H1 (cell line): ENCODE measurements around the gene TWF2. TPM values are rescaled to one million over a fixed set of nuclear protein-coding genes. Genes with fewer than 3 reads are reported as not detected.

Experiments used
- CTCF ChIA-PET: fragments of 300-600 bp; sonication (Branson Sonifier 250); formaldehyde crosslinking; loops from one replicate; lab custom pipeline; 2021; ENCODE audit not compliant: partially characterized antibody; lab: Charles Lee
- POLR2A ChIA-PET: fragments of 300-600 bp; sonication (Branson Sonifier 250); formaldehyde crosslinking; loops from one replicate; lab custom pipeline; 2021; ENCODE audit warnings: inconsistent platforms; ENCODE audit not compliant: partially characterized antibody; lab: Charles Lee
- DNase-seq, 2 experiments: peaks; one replicate each; pipeline versions ENCODE4 v3.0.0 to v3.0.0-alpha.2; 2010 to 2022; ENCODE audit warnings: low spot score in 2 of 2, low read depth in 1 of 2, mixed read lengths in 1 of 2
- FAIRE-seq: peaks from 2 replicates; lab custom pipeline; 2011; peaks lifted over from hg19 to GRCh38; lab: Jason Lieb, UNC
- H2AFZ ChIP-seq: 2 replicates; pipeline ENCODE4 v1.8.1; 2012; ENCODE audit warnings: low read length, inconsistent platforms
- H2AK5ac ChIP-seq: 2 replicates; pipeline ENCODE4 v1.6.1; 2013; ENCODE audit warnings: low read depth, low read length
- H2BK120ac ChIP-seq: replicated peaks from 2 replicates; pipeline ENCODE3; 2013; ENCODE audit warnings: low read depth, low read length, inconsistent platforms
- H2BK12ac ChIP-seq: 2 replicates; pipeline ENCODE4 v1.6.1; 2013; ENCODE audit warnings: low read depth, low read length
- H2BK15ac ChIP-seq: 2 replicates; pipeline ENCODE4 v1.6.1; 2013; ENCODE audit warnings: low read length
- H2BK20ac ChIP-seq: 2 replicates; pipeline ENCODE4 v1.6.1; 2013; ENCODE audit warnings: low read length
- H2BK5ac ChIP-seq: 2 replicates; pipeline ENCODE4 v1.6.1; 2013; ENCODE audit warnings: low read depth, low read length
- H3K14ac ChIP-seq: 2 replicates; pipeline ENCODE4 v1.6.1; 2013; ENCODE audit warnings: inconsistent platforms; ENCODE audit not compliant: insufficient read length
- H3K18ac ChIP-seq: 2 replicates; pipeline ENCODE4 v1.6.1; 2013; ENCODE audit warnings: low read length; ENCODE audit errors: extremely low read depth
- H3K23ac ChIP-seq: 2 replicates; pipeline ENCODE4 v1.6.1; 2013; ENCODE audit warnings: inconsistent platforms; ENCODE audit not compliant: insufficient read length
- H3K23me2 ChIP-seq: 2 replicates; pipeline ENCODE4 v1.6.1; 2013; ENCODE audit warnings: low read depth, low read length
- H3K27ac ChIP-seq: 2 replicates; pipeline ENCODE4 v1.6.1; 2011; ENCODE audit warnings: low read depth, low read length, inconsistent platforms
- H3K27me3 ChIP-seq, 4 experiments: replicated peaks in 1 of 4; 1 replicate in 1 of 4; 2 replicates in 3 of 4; pipeline versions ENCODE4 v1.6.1 to v1.8.1; 2011 to 2013; ENCODE audit warnings: low read length in 3 of 4, mild to moderate bottlenecking in 3 of 4, inconsistent platforms in 2 of 4, mixed read lengths in 2 of 4, moderate library complexity in 1 of 4; ENCODE audit not compliant: control insufficient read depth in 3 of 4, insufficient read depth in 3 of 4; ENCODE audit errors: extremely low read depth in 1 of 4
- H3K36me3 ChIP-seq, 4 experiments: 2 replicates each; pipeline versions ENCODE4 v1.6.1 to v1.8.1; 2011 to 2013; ENCODE audit warnings: mild to moderate bottlenecking in 4 of 4, low read length in 3 of 4, moderate library complexity in 2 of 4, control low read depth in 1 of 4, inconsistent platforms in 1 of 4; ENCODE audit not compliant: insufficient read depth in 4 of 4, control insufficient read depth in 2 of 4
- H3K4ac ChIP-seq: replicated peaks from 2 replicates; pipeline ENCODE3; 2013; ENCODE audit warnings: low read length, low read depth, mixed read lengths, inconsistent platforms; ENCODE audit not compliant: insufficient read length
- H3K4me1 ChIP-seq, 4 experiments: replicated peaks in 1 of 4; 1 replicate in 1 of 4; 2 replicates in 3 of 4; pipeline versions ENCODE4 v1.6.1 to v1.8.1; 2011 to 2013; ENCODE audit warnings: low read length in 3 of 4, inconsistent platforms in 2 of 4, mixed read lengths in 1 of 4; ENCODE audit not compliant: insufficient read depth in 4 of 4, control insufficient read depth in 3 of 4
- H3K4me2 ChIP-seq, 2 experiments: 2 replicates each; pipeline versions ENCODE4 v1.6.1 to v1.8.1; 2011 to 2013; ENCODE audit warnings: low read depth in 2 of 2, low read length in 2 of 2, control low read depth in 1 of 2, inconsistent platforms in 1 of 2, mild to moderate bottlenecking in 1 of 2; ENCODE audit not compliant: insufficient read depth in 1 of 2
- H3K4me3 ChIP-seq, 4 experiments: fragments of 200-600, 300-600 bp in 1 of 4; sonication (generic), shearing (Covaris generic), sonication (Bioruptor Twin) in 1 of 4; 2 replicates each; pipeline versions ENCODE4 v1.5.1 to v1.8.1; 2011 to 2016; ENCODE audit warnings: low read length in 4 of 4, low read depth in 3 of 4, control low read depth in 2 of 4, inconsistent platforms in 2 of 4, mild to moderate bottlenecking in 2 of 4, mixed read lengths in 1 of 4, moderate library complexity in 1 of 4; ENCODE audit not compliant: insufficient read depth in 2 of 4; ENCODE audit errors: extremely low read depth in 1 of 4
- H3K56ac ChIP-seq: replicated peaks from 2 replicates; pipeline ENCODE3; 2013; ENCODE audit warnings: low read depth, mild to moderate bottlenecking, mixed read lengths, low read length, inconsistent platforms; ENCODE audit not compliant: insufficient read length
- H3K79me1 ChIP-seq: 2 replicates; pipeline ENCODE4 v1.6.1; 2013; ENCODE audit warnings: low read depth, low read length, control low read depth
- H3K79me2 ChIP-seq, 2 experiments: 2 replicates each; pipeline versions ENCODE4 v1.6.1 to v1.8.1; 2012 to 2013; ENCODE audit warnings: low read length in 2 of 2, mild to moderate bottlenecking in 2 of 2, inconsistent platforms in 1 of 2; ENCODE audit not compliant: insufficient read depth in 2 of 2, control insufficient read depth in 1 of 2
- H3K9ac ChIP-seq, 4 experiments: replicated peaks in 1 of 4; 1 replicate in 1 of 4; 2 replicates in 3 of 4; pipeline versions ENCODE4 v1.6.1 to v1.8.1; 2011 to 2013; ENCODE audit warnings: low read depth in 3 of 4, low read length in 3 of 4, control low read depth in 2 of 4, mild to moderate bottlenecking in 2 of 4, moderate library complexity in 2 of 4, inconsistent platforms in 1 of 4; ENCODE audit errors: extremely low read depth in 1 of 4
- H3K9me3 ChIP-seq, 2 experiments: 2 replicates each; pipeline versions ENCODE4 v1.6.1 to v1.8.1; 2012 to 2013; ENCODE audit warnings: mild to moderate bottlenecking in 2 of 2, moderate library complexity in 2 of 2, control low read depth in 1 of 2, inconsistent platforms in 1 of 2, low read depth in 1 of 2, low read length in 1 of 2, mixed read lengths in 1 of 2; ENCODE audit not compliant: insufficient read depth in 2 of 2
- H4K20me1 ChIP-seq, 2 experiments: replicated peaks in 1 of 2; 2 replicates each; pipeline versions ENCODE3 to v1.8.1; 2011 to 2013; ENCODE audit warnings: inconsistent platforms in 2 of 2, low read length in 2 of 2, mild to moderate bottlenecking in 1 of 2; ENCODE audit not compliant: insufficient read depth in 2 of 2, control insufficient read depth in 1 of 2
- H4K5ac ChIP-seq: 2 replicates; pipeline ENCODE4 v1.6.1; 2013; ENCODE audit warnings: low read length, low read depth, mixed read lengths, inconsistent platforms; ENCODE audit not compliant: insufficient read length
- H4K8ac ChIP-seq: 2 replicates; pipeline ENCODE4 v1.8.0; 2013; ENCODE audit warnings: mild to moderate bottlenecking, moderate library complexity, low read length, inconsistent platforms; ENCODE audit not compliant: insufficient read depth; ENCODE audit errors: extremely low read depth
- H4K91ac ChIP-seq: replicated peaks from 2 replicates; pipeline ENCODE3; 2013; ENCODE audit warnings: low read length, mixed read lengths, inconsistent platforms; ENCODE audit not compliant: insufficient read length
- ATF2 ChIP-seq: IDR thresholded peaks from 2 replicates; pipeline ENCODE4 v1.6.1; 2012; ENCODE audit warnings: low read length, inconsistent platforms
- FOSL1 ChIP-seq: IDR thresholded peaks from 2 replicates; pipeline ENCODE4 v1.6.1; 2011; ENCODE audit warnings: mild to moderate bottlenecking, low read depth, low read length, moderate library complexity; ENCODE audit not compliant: insufficient read depth
- NANOG ChIP-seq: IDR thresholded peaks from 2 replicates; pipeline ENCODE4 v1.6.1; 2011; ENCODE audit warnings: low read length, low read depth, mild to moderate bottlenecking, inconsistent platforms; ENCODE audit not compliant: insufficient read depth, poor library complexity, severe bottlenecking
- SIN3A ChIP-seq, 2 experiments: IDR thresholded peaks in 1 of 2; conservative IDR thresholded peaks in 1 of 2; 2 replicates each; pipeline ENCODE4 v1.6.1; 2011 to 2012; ENCODE audit warnings: low read length in 2 of 2, improper control_type of control experiment in 1 of 2, low read depth in 1 of 2, mild to moderate bottlenecking in 1 of 2
- SRF ChIP-seq: IDR thresholded peaks from 2 replicates; pipeline ENCODE4 v1.6.1; 2011; ENCODE audit warnings: mild to moderate bottlenecking, low read depth, low read length, moderate library complexity
- WGBS, 2 experiments: shearing (Covaris generic) in 1 of 2; methylation state at CpG; one replicate each; pipeline versions ENCODE4 v1.1.6 to v1.1.7; 2013 to 2015; ENCODE audit warnings: low lambda C conversion rate in 2 of 2, mixed read lengths in 2 of 2, inconsistent platforms in 1 of 2, low coverage in 1 of 2, missing lambda C conversion rate in 1 of 2; ENCODE audit not compliant: insufficient replicate concordance in 2 of 2, insufficient coverage in 1 of 2, insufficient read length in 1 of 2; ENCODE audit errors: extremely low coverage in 1 of 2, missing lambda C conversion rate in 1 of 2; 5-methylcytosine and 5-hydroxymethylcytosine counted together
- polyA plus RNA-seq, 7 experiments: library from polyadenylated mRNA; depleted of rRNA in 3 of 7; stranded (reverse) in 5 of 7; unstranded in 2 of 7; fragments of >200 nt in 5 of 7; fragments of 200-250 nt in 2 of 7; gene quantifications; 1 replicate in 5 of 7; 2 replicates in 1 of 7; 4 replicates in 1 of 7; pipeline versions ENCODE4 v1.2.1 to v1.2.3, GENCODE V29; 2011 to 2013; ENCODE audit warnings: missing spikeins in 2 of 7, mixed read lengths in 2 of 7
- total RNA-seq: library from RNA; stranded (reverse); fragmentation: NEBNext Ultra II Directional; extraction: Animal tissue kit (Norgen Biotek cat#: 25700); gene quantifications from 2 replicates; pipeline ENCODE4 v1.2.1, GENCODE V29; 2021

The TWF2 gene
- total and polyA plus RNA-seq, 2 of the 8 experiments (the other 6 are each of a cell fraction or from before 2014, with no cell fraction given) = 65.2 to 90.4 TPM

- WGBS, 2 experiments = 91% methylated on average over 5 of the region's 5 CpGs; no CpG with 5 or more reads in 1 of the 2 experiments
- Histone ChIP-seq H2BK120ac (no peak overlapping the region), H3K9me3 (no peaks in the 10 kb centered on the region), H3K79me2 (peaks cover 0 to 8% of the 10 kb centered on the region in 2 experiments; a peak in 2 of 4 replicates), H3K4me1 (peaks cover 0 to 12% (median 7%) of the 10 kb centered on the region in 4 experiments; a peak in 6 of 7 replicates), H2BK5ac (no peak overlapping the region), H2BK15ac (no peak overlapping the region), H2AK5ac (no peak overlapping the region), H4K20me1 (peaks cover 0 to 3% of the 10 kb centered on the region in 2 experiments), H3K79me1 (no peaks in the 10 kb centered on the region; the same call in none of the 2 replicates), H3K56ac (no peak overlapping the region), H4K91ac (no peak overlapping the region), H3K14ac (no peak overlapping the region), H3K27ac (no peak overlapping the region), H4K5ac (no peak overlapping the region), H3K18ac (no peak overlapping the region), H3K4ac (no peak overlapping the region), H2BK12ac (no peak overlapping the region), H3K27me3 (peaks cover 0 to 3% (median 0%) of the 10 kb centered on the region in 4 experiments; a peak in 2 of 7 replicates), H2AFZ (no peak overlapping the region), H3K23me2 (peaks cover 4% of the 10 kb centered on the region; the same call in 1 of the 2 replicates), H3K36me3 (peaks cover 32 to 60% (median 41%) of the 10 kb centered on the region in 4 experiments), H3K4me3 (no peak overlapping the region), H3K23ac (no peak overlapping the region), H3K4me2 (no peak overlapping the region), H4K8ac (no peak overlapping the region), H2BK20ac (no peak overlapping the region), H3K9ac (no peak overlapping the region)
- ChIA-PET CTCF (interaction anchor here (0.9 to 1.7 kb wide), 3 partner anchors 19 to 63 kb away, joined by 3 to 6 read pairs (median 5); no protein-coding TSS in a partner anchor), POLR2A (no interaction called here)
- no peak for DNase-seq
- FAIRE-seq = no peak
- TF ChIP-seq FOSL1 (no peak), SRF (no peak), NANOG (no peak), ATF2 (no peak), SIN3A (conservative IDR thresholded peaks at IDR 0.05 in 1 of 2, IDR thresholded peaks at IDR 0.05 in 1 of 2; ENCODE audit: low read depth in 1 of 2, low read length in 2 of 2) (no peak)
These were observed 37.8 kb downstream of the TWF2 start for GRCh38 chr3:52200981-52201679.
